K562 (cell line): Measurements from ENCODE around the gene ZNF689. TPM values are rescaled to one million over a fixed set of nuclear protein-coding genes. Genes with fewer than 3 reads are reported as not detected.

Source experiments
- E2F6 ChIP-seq, 2 experiments: IDR thresholded peaks; 2 replicates each; pipeline ENCODE4 v1.6.1; 2011; ENCODE audit warnings: borderline replicate concordance in 1 of 2, control low read depth in 1 of 2, low read depth in 1 of 2, low read length in 1 of 2, mild to moderate bottlenecking in 1 of 2, mixed read lengths in 1 of 2, moderate library complexity in 1 of 2; ENCODE audit not compliant: insufficient read depth in 1 of 2, insufficient read length in 1 of 2, poor library complexity in 1 of 2, severe bottlenecking in 1 of 2; ENCODE audit errors: extremely low read depth in 1 of 2
- MGA ChIP-seq: fragments of 450-650 bp; IDR thresholded peaks from 2 replicates; pipeline ENCODE4 v1.6.1; 2016; ENCODE audit warnings: mild to moderate bottlenecking, moderate library complexity
- OTX1 ChIP-seq: fragments of 450-650 bp; formaldehyde crosslinking; IDR thresholded peaks from 2 replicates; pipeline ENCODE4 v1.4.0; 2022; ENCODE audit warnings: mild to moderate bottlenecking
- ZBTB40 ChIP-seq, 2 experiments: fragments of 450-650 bp in 1 of 2; sonication (generic) in 1 of 2; formaldehyde crosslinking in 1 of 2; IDR thresholded peaks; 2 replicates each; pipeline versions ENCODE4 v1.7.1 to v1.9.0; 2016 to 2022; ENCODE audit warnings: inconsistent platforms in 1 of 2, mild to moderate bottlenecking in 1 of 2, missing genetic modification reagents in 1 of 2
- ZNF282 ChIP-seq: sonication (generic); formaldehyde crosslinking; IDR thresholded peaks from 2 replicates; pipeline ENCODE4 v1.8.1; 2023; ENCODE audit warnings: missing genetic modification reagents
- polyA plus RNA-seq, 8 experiments: library from polyadenylated mRNA; depleted of rRNA in 4 of 8; stranded (reverse) in 5 of 8; unstranded in 3 of 8; fragments of >200 nt; fragmentation: Nextera tagmentation in 2 of 8; fragmentation: Illumina TruSeq in 1 of 8; extraction: Ambion mirVana in 2 of 8; extraction: Trizol in 1 of 8; gene quantifications; 2 replicates each; pipeline versions ENCODE4 v1.2.1 to v1.2.3, GENCODE V29; 2011 to 2014; ENCODE audit warnings: inconsistent platforms in 1 of 8, missing spikeins in 1 of 8
- total RNA-seq, 7 experiments: library from RNA; depleted of rRNA in 6 of 7; stranded (reverse); fragments of >200 nt in 6 of 7; fragmentation: Illumina TruSeq in 2 of 7; extraction: Trizol in 2 of 7; gene quantifications; 2 replicates each; pipeline versions ENCODE4 v1.2.1 to v1.2.3, GENCODE V29; 2011 to 2021; ENCODE audit warnings: low replicate concordance in 1 of 7

Gene ZNF689
- total and polyA plus RNA-seq, 9 of the 15 experiments (the other 6 are each of a cell fraction or from before 2014, with no cell fraction given), result 5.4 to 15.4 (median 10.8) TPM

GRCh38 chr16:30585022-30585399 is 25.2 kb downstream of the ZNF689 start (continued):
- TF ChIP-seq MGA (no peak), E2F6 (IDR thresholded peaks at IDR 0.05; ENCODE audit: borderline replicate concordance in 1 of 2, extremely low read depth in 1 of 2, insufficient read depth in 1 of 2, insufficient read length in 1 of 2, low read depth in 1 of 2, low read length in 1 of 2, poor library complexity in 1 of 2, severe bottlenecking in 1 of 2) (peak in 1 of 2 experiments; percentile 3), ZNF282 (CRISPR knock-in tag) (no peak), ZBTB40 (IDR thresholded peaks at IDR 0.05) (no peak), ZBTB40 (CRISPR knock-in tag; IDR thresholded peaks at IDR 0.05) (no peak), OTX1 (CRISPR knock-in tag) (no peak)
